H9 (cell line): Measurements from ENCODE around the gene EPS15. TPM values are rescaled to one million over a fixed set of nuclear protein-coding genes. Genes with fewer than 3 reads are reported as not detected.

ENCODE experiments used
- DNase-seq: peaks from one replicate; pipeline ENCODE4 v3.0.0-alpha.2; 2017
- H2AFZ ChIP-seq: one replicate; pipeline ENCODE4 v1.6.1; 2013; ENCODE audit warnings: mild to moderate bottlenecking, low read length, control low read depth, moderate library complexity
- H2AK5ac ChIP-seq: 2 replicates; pipeline ENCODE4 v1.6.1; 2013; ENCODE audit warnings: low read length, control low read depth, mixed read lengths; ENCODE audit not compliant: insufficient read length
- H2BK120ac ChIP-seq: one replicate; pipeline ENCODE4 v1.6.1; 2013; ENCODE audit warnings: low read depth, mild to moderate bottlenecking, low read length, control low read depth, inconsistent platforms; ENCODE audit not compliant: poor library complexity, severe bottlenecking
- H2BK12ac ChIP-seq: 2 replicates; pipeline ENCODE4 v1.6.1; 2013; ENCODE audit warnings: low read length, control low read depth, mixed read lengths, low read depth; ENCODE audit not compliant: insufficient read length
- H2BK15ac ChIP-seq: 2 replicates; pipeline ENCODE4 v1.6.1; 2013; ENCODE audit warnings: low read depth, low read length, control low read depth
- H2BK20ac ChIP-seq: one replicate; pipeline ENCODE4 v1.6.1; 2013; ENCODE audit warnings: low read depth, mild to moderate bottlenecking, low read length, control low read depth, inconsistent platforms; ENCODE audit not compliant: poor library complexity, severe bottlenecking
- H2BK5ac ChIP-seq: 2 replicates; pipeline ENCODE4 v1.6.1; 2013; ENCODE audit warnings: low read length, control low read depth, mixed read lengths; ENCODE audit not compliant: insufficient read length
- H3K14ac ChIP-seq: 2 replicates; pipeline ENCODE4 v1.6.1; 2013; ENCODE audit warnings: low read length, control low read depth; ENCODE audit not compliant: insufficient read depth
- H3K18ac ChIP-seq: 2 replicates; pipeline ENCODE4 v1.6.1; 2013; ENCODE audit warnings: low read depth, mild to moderate bottlenecking, mixed read lengths, low read length, control low read depth; ENCODE audit not compliant: insufficient read length
- H3K23ac ChIP-seq: 2 replicates; pipeline ENCODE4 v1.6.1; 2013; ENCODE audit warnings: low read length, control low read depth, mixed read lengths, low read depth; ENCODE audit not compliant: insufficient read length
- H3K23me2 ChIP-seq: 2 replicates; pipeline ENCODE4 v1.6.1; 2013; ENCODE audit warnings: low read depth, mild to moderate bottlenecking, mixed read lengths, low read length, control low read depth; ENCODE audit not compliant: insufficient read length, poor library complexity, severe bottlenecking
- H3K27ac ChIP-seq: 2 replicates; pipeline ENCODE4 v1.5.1; 2013; ENCODE audit warnings: low read length, control low read depth, mixed read lengths, low read depth; ENCODE audit not compliant: insufficient read length
- H3K27me3 ChIP-seq: 2 replicates; pipeline ENCODE4 v1.6.1; 2013; ENCODE audit warnings: low read length, control low read depth, inconsistent platforms; ENCODE audit not compliant: insufficient read depth
- H3K4ac ChIP-seq: 2 replicates; pipeline ENCODE4 v1.6.1; 2013; ENCODE audit warnings: low read depth, mild to moderate bottlenecking, control low read depth, inconsistent platforms, low read length, moderate library complexity
- H3K4me1 ChIP-seq: 2 replicates; pipeline ENCODE4 v1.6.1; 2013; ENCODE audit warnings: low read length, control low read depth, inconsistent platforms; ENCODE audit not compliant: insufficient read depth
- H3K4me2 ChIP-seq: 2 replicates; pipeline ENCODE4 v1.6.1; 2013; ENCODE audit warnings: low read length, control low read depth, mixed read lengths; ENCODE audit not compliant: insufficient read length, insufficient read depth
- H3K56ac ChIP-seq: 2 replicates; pipeline ENCODE4 v1.6.1; 2013; ENCODE audit warnings: low read depth, mild to moderate bottlenecking, mixed read lengths, low read length, control low read depth; ENCODE audit not compliant: insufficient read length
- H3K79me1 ChIP-seq: 2 replicates; pipeline ENCODE4 v1.6.1; 2013; ENCODE audit warnings: low read depth, mild to moderate bottlenecking, moderate library complexity, low read length, control low read depth, inconsistent platforms; ENCODE audit not compliant: insufficient read depth, poor library complexity, severe bottlenecking
- H3K79me2 ChIP-seq: 2 replicates; pipeline ENCODE4 v1.6.1; 2013; ENCODE audit warnings: low read length, control low read depth, inconsistent platforms; ENCODE audit not compliant: insufficient read depth
- H3K9ac ChIP-seq: 2 replicates; pipeline ENCODE4 v1.6.1; 2013; ENCODE audit warnings: low read length, control low read depth, mixed read lengths; ENCODE audit not compliant: insufficient read length; ENCODE audit errors: extremely low read depth
- H3K9me3 ChIP-seq: one replicate; pipeline ENCODE4 v1.6.1; 2013; ENCODE audit warnings: low read depth, low read length, inconsistent platforms; ENCODE audit not compliant: control insufficient read depth
- H3T11ph ChIP-seq: one replicate; pipeline ENCODE4 v1.6.1; 2013; ENCODE audit warnings: mild to moderate bottlenecking, low read length, control low read depth, inconsistent platforms
- H4K20me1 ChIP-seq: one replicate; pipeline ENCODE4 v1.6.1; 2013; ENCODE audit not compliant: control insufficient read depth, insufficient read length, insufficient read depth
- H4K5ac ChIP-seq: 2 replicates; pipeline ENCODE4 v1.6.1; 2013; ENCODE audit warnings: low read depth, mild to moderate bottlenecking, mixed read lengths, low read length, control low read depth; ENCODE audit not compliant: insufficient read length
- H4K8ac ChIP-seq: replicated peaks from 2 replicates; pipeline ENCODE4 v1.6.1; 2013; ENCODE audit warnings: low read length, control low read depth, mixed read lengths, low read depth; ENCODE audit not compliant: insufficient read length
- H4K91ac ChIP-seq: 2 replicates; pipeline ENCODE4 v1.6.1; 2013; ENCODE audit warnings: low read depth, mild to moderate bottlenecking, moderate library complexity, mixed read lengths, low read length, control low read depth; ENCODE audit not compliant: insufficient read length
- H3K27ac Mint-ChIP-seq, 3 experiments: 2 replicates in 2 of 3; 3 replicates in 1 of 3; pipeline ENCODE4 v1.8.0; 2020 to 2021; ENCODE audit warnings: mixed read lengths in 3 of 3, mild to moderate bottlenecking in 1 of 3, moderate library complexity in 1 of 3
- H3K27me3 Mint-ChIP-seq: 2 replicates; pipeline ENCODE4 v1.8.0; 2021; ENCODE audit warnings: low read depth, mild to moderate bottlenecking, moderate library complexity, mixed read lengths
- H3K36me3 Mint-ChIP-seq, 3 experiments: 2 replicates in 2 of 3; 3 replicates in 1 of 3; pipeline ENCODE4 v1.8.0; 2020 to 2021; ENCODE audit warnings: low read depth in 3 of 3, mixed read lengths in 3 of 3; ENCODE audit not compliant: insufficient read depth in 1 of 3
- H3K4me1 Mint-ChIP-seq, 2 experiments: 2 replicates each; pipeline ENCODE4 v1.8.0; 2020; ENCODE audit warnings: mixed read lengths in 2 of 2
- H3K4me3 Mint-ChIP-seq, 2 experiments: 2 replicates in 1 of 2; 3 replicates in 1 of 2; pipeline ENCODE4 v1.8.0; 2020 to 2021; ENCODE audit warnings: mild to moderate bottlenecking in 2 of 2, mixed read lengths in 2 of 2, moderate library complexity in 1 of 2
- H3K9me3 Mint-ChIP-seq, 2 experiments: 2 replicates in 1 of 2; 3 replicates in 1 of 2; pipeline ENCODE4 v1.8.0; 2020; ENCODE audit warnings: mild to moderate bottlenecking in 2 of 2, mixed read lengths in 2 of 2, moderate library complexity in 1 of 2
- WGBS: extraction: QIAGEN DNeasy Blood & Tissue Kit; methylation state at CpG from one replicate; pipeline ENCODE4 v1.1.7; 2013; ENCODE audit warnings: missing lambda C conversion rate, low lambda C conversion rate, mixed read lengths; ENCODE audit not compliant: insufficient read length; ENCODE audit errors: extremely low coverage; 5-methylcytosine and 5-hydroxymethylcytosine counted together
- total RNA-seq: library from RNA; stranded (reverse); gene quantifications from 2 replicates; pipeline ENCODE4 v1.2.1, GENCODE V29; 2021
- TF ChIP-seq, protein P1 (sequence below): fragments of 200-600 bp; sonication (generic); conservative IDR thresholded peaks from 3 replicates; pipeline ENCODE4 v1.8.0; 2021; ENCODE audit warnings: antibody characterized with exemption, mild to moderate bottlenecking

The EPS15 gene
- total RNA-seq, 1 experiment from 2014 or later: 44.1 TPM

DNA sequence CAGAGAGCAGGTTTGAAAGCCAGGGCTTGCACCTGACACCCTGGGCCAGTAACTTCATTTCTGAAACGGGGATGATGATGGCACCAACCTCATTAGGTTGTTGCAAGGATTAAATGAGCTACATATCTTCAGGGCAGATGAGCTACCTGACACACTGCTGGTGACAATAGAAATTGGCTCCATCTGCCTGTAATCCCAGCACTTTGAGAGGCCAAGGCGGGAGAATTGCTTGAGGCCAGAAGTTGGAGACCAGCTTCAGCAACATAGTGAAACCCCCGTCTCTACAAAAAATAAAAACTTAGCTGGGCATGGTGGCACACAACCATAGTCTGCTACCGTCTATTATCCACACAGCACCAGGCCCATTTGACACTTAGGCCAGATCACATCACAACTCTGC is 182.4 kb downstream of the EPS15 start:
- Histone ChIP-seq H3K27ac (no peak overlapping the region), H3K23me2 (no peaks in the 10 kb centered on the region), H4K91ac (no peak overlapping the region), H3K27me3 (no peaks in the 10 kb centered on the region), H2AFZ (no peak overlapping the region), H2BK15ac (no peak overlapping the region), H3K4me1 (no peaks in the 10 kb centered on the region; the same call in 1 of the 2 replicates), H2BK5ac (no peak overlapping the region), H4K20me1 (no peaks in the 10 kb centered on the region), H2BK12ac (no peak overlapping the region), H3T11ph (no peak overlapping the region), H4K8ac (no peak overlapping the region), H3K18ac (no peak overlapping the region), H4K5ac (no peak overlapping the region), H3K23ac (no peak overlapping the region), H3K56ac (no peak overlapping the region), H3K4ac (no peak overlapping the region), H2AK5ac (no peak overlapping the region), H3K79me2 (no peaks in the 10 kb centered on the region), H2BK120ac (no peak overlapping the region), H3K14ac (no peak overlapping the region), H3K9ac (no peak overlapping the region), H3K9me3 (no peaks in the 10 kb centered on the region), H3K79me1 (no peaks in the 10 kb centered on the region), H3K4me2 (no peak overlapping the region), H2BK20ac (no peak overlapping the region)
- WGBS: no CpG with 5 or more reads among the region's 4 CpGs
- Mint-ChIP-seq H3K27ac (no peak overlapping the region; a peak in 1 of 7 replicates), H3K4me3 (no peak overlapping the region), H3K27me3 (no peaks in the 10 kb centered on the region), H3K36me3 (no peaks in the 10 kb centered on the region), H3K4me1 (peaks cover 7 to 12% of the 10 kb centered on the region in 2 experiments), H3K9me3 (no peaks in the 10 kb centered on the region)
- TF ChIP-seq, protein P1, sequence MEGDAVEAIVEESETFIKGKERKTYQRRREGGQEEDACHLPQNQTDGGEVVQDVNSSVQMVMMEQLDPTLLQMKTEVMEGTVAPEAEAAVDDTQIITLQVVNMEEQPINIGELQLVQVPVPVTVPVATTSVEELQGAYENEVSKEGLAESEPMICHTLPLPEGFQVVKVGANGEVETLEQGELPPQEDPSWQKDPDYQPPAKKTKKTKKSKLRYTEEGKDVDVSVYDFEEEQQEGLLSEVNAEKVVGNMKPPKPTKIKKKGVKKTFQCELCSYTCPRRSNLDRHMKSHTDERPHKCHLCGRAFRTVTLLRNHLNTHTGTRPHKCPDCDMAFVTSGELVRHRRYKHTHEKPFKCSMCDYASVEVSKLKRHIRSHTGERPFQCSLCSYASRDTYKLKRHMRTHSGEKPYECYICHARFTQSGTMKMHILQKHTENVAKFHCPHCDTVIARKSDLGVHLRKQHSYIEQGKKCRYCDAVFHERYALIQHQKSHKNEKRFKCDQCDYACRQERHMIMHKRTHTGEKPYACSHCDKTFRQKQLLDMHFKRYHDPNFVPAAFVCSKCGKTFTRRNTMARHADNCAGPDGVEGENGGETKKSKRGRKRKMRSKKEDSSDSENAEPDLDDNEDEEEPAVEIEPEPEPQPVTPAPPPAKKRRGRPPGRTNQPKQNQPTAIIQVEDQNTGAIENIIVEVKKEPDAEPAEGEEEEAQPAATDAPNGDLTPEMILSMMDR: no peak
- DNase-seq: no peak
